RKO (cell line): ENCODE results near the gene OSMR.

Experiments used
- DNase-seq: peaks from one replicate; pipeline ENCODE4 v3.0.0-alpha.2; 2016; ENCODE audit warnings: low spot score

Gene OSMR

GRCh38 chr5:38871790-38872551 lies 26.2 kb downstream of the OSMR start:
- peak; percentile 98 for DNase-seq

DNA sequence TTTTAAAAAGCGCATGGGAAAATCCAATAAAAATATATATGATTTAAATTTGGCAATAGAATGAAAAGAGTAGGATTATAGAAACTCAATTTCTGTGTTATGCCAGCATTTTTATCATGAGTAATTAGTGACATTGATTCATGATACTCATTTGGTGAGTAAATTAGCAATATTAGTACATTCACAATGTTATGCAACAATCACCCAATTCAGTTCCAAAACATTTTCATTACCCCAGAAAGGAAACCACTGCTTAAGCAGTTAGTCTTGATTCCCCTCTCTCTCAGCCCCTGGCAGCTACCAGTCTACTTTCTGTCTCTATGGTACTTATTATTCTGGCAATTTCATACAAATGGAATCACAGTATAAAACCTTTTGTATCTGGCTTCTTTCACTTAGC lies 27.0 kb downstream of the OSMR start:
- DNase-seq = peak; percentile 12

DNA sequence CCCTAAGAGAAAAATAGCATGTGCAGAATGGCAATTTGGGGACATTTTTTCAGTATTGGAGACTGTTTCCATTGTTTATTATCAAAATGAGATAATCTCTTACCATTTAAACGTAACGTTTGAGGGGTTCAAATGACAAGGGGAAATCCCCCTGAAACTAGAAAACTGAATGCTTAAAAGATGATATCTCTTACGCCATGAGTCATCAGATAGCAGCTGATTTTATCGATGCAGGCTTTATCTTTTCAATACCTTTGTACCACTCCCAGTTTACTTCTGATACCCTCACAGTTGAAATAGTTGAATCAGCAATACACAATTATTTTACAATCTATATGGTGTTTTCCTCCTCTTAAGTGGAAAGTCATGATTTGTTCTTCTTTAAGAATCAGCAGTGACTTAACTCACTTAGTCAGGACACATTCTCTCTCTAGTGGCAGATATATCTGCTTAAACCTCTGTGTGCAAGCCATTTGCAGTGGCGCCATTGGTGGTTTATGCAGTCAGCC lies 29.2 kb downstream of the OSMR start:
- no peak for DNase-seq

DNA sequence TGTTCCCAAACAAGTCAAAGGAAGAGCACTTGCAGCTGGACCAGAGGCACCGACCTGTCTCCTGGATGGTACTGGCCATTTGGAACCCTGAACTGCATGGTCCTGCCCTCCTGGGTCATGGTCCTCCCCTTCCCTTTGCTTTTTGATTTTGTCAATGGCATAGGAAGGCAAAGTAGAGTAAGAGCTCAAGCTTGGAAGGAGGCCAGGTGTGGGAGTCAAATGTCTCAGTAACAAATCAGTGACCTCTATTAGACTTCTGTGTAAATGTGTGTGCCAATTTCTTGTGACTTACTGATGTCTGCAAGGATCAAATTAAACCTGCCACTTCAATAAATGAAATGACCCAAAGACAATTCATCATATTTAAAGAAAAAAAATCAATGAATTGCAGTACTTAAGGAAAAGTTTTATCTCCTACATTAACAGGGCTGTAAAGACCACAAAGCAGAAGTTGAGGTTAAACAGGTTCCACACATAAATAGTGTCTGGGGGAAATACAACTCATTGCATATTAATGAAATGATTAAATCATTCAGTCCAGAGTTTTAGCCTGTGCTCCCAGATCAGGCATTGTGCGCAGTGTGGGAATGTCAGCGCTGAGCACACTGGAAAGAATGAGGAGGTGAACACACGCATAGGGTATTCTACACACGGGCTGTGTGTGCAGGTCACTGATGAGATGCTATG lies 32.7 kb downstream of the OSMR start:
- no peak for DNase-seq

DNA sequence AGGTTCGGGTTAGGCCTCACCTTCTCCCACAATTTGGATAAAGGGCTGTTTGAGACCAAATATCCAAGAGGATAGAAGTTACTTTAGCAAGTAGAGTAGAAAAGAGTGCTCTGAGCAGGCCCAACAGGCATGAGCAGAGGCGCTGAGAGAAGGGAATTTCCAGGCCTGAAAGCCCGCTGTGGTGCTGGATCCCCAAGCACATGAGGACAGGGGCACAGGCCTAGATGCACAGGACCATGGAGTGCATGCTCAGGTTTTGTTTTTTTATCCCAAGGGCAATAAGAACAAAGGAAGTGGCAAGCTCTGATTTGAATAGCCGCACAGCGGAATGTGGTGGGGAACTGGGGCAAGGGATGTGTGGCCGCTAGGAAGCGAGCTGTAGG lies 33.3 kb downstream of the OSMR start:
- no peak for DNase-seq

DNA sequence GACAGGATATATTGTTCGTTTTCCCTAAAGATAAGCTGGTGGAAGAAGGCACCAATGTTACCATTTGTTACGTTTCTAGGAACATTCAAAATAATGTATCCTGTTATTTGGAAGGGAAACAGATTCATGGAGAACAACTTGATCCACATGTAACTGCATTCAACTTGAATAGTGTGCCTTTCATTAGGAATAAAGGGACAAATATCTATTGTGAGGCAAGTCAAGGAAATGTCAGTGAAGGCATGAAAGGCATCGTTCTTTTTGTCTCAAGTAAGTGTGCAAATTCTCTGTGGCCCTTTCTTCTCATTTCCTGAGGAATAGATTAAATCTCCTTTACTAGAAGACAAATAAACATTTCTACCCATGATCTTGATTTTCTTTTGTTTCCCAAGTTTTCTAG lies 38.0 kb downstream of the OSMR start:
- DNase-seq = no peak

DNA sequence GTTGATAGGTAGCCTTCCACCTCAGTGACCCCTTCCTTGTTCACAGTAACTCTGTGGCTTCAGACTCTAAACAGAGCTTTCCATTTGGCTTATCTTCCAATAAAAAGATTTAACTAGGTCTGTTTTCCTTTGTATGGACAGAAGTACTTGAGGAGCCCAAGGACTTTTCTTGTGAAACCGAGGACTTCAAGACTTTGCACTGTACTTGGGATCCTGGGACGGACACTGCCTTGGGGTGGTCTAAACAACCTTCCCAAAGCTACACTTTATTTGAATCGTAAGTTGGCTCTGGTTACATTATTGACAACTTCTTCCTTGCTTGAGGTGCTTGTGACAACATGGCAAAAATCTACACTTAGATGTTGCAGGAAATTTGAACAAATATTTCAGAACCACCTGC lies 39.4 kb downstream of the OSMR start:
- no peak for DNase-seq

- no peak for DNase-seq
Measured at GRCh38 chr5:38888041-38888440, 42.2 kb downstream of the OSMR start.

- no peak for DNase-seq
Measured at GRCh38 chr5:38889424-38889823, 43.6 kb downstream of the OSMR start.

GRCh38 chr5:38891563-38891962 lies 45.8 kb downstream of the OSMR start:
- no peak for DNase-seq

DNA sequence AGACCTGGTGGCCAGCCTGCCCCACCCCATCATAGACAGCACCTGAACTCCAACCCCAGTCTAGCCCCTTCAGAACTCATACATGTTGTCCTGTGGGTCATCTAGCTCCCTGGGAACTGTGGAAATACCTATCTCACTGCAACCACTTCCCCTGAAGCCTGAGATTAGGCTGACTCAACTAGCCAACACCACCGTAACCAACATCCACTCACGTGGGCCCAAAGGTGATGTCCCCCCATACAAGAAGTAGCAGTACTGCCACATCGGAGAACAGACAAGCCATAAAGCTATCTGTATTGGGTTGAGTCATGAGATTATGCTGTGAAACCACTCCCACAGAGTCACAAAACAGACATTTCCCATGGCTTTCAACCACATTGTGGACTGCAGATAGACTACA lies 46.6 kb downstream of the OSMR start:
- DNase-seq = no peak

- no peak for DNase-seq
Measured at GRCh38 chr5:38896760-38897159, 50.9 kb downstream of the OSMR start.

DNA sequence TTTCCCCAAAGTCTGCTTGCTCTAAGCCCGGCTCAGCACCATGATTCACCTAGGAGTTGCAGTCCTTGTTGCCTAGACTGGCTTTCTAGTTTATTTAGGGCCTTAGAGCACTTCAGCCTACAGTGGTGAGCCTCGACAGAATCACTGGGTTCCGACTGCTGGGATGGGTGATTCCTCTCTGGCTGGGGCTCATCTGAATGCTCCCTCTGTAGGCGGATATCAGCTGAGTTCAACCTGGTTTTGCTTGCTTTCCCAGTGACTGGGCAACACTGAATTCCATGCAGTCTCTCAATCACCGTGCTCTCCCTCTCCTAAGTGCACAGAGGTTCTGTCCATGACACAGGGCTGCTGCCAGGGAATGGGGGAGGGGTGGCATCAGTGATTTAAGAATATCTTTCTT lies 54.1 kb downstream of the OSMR start:
- DNase-seq = no peak

DNA sequence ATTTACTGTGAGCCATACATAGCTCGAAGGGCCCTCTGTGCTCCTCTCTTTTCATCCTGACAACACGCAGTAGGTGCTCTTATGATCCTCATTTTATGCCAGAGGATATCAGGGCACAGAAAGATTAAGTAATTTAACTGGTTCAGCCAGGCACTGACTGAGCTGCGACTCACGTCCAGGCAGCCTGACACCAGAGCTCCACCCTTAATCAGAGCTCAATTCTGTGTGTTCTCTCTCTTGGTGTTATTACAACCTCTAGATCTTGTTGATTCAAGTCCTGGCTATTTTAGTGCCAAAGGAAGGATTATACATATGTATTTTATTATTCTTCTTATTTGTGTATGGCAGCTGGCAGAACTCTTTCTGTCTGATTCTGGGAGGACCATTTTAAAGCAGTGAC lies 59.7 kb downstream of the OSMR start:
- DNase-seq = no peak

DNA sequence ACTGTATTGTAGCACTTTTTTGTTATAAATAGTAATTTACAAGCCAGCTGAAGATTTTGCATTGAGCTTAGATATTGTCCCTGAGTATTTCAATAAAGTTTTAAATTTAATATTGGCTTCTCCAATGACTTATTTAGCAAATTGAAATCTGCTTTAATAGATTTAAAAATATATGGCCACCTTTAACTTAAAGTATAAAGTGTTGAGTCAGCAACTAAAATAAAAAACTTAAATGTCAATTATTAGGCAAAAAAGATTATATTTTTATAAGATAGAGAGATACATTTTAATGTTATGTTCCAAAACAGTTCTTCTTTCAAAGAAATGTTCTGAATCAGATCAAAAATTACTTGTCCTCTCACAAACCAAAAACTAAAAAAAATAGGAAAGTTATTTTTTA lies 60.7 kb downstream of the OSMR start:
- no peak for DNase-seq

DNA sequence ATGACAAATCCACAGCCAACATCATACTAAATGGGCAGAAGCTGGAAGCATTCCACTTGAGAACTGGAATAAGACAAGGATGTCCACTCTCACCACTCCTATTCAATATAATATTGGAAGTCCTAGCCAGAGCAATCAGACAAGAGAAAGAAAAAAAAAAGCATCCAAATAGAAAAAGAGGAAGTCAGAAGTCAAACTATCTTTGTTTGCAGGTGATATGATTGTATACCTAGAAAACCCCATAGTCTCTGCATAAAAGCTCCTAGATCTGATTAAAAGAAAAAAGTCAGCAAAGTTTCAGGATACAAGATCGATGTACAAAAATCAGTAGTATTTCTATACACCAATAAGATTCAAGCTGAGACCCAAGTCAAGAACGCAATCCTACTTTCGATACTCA lies 66.1 kb downstream of the OSMR start:
- no peak for DNase-seq

DNA sequence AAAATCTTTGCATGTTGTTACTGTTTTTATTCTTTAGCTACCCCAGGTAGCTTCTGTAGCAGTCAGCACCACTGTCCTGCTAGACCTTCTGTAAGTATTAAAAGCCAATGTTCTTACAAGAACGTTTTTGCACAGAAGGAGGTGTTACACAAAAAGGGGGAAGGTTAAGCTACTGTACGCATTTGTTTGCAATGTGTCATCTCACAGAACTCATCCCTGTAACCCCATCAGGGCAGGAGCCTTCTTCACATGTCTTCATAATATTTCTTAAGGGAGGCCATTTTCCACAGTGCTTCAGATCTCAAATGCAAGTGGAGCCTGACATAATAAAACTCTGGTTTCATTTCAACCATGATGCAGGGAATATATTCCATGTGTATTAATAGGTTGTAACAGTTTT lies 67.9 kb downstream of the OSMR start:
- no peak for DNase-seq

DNA sequence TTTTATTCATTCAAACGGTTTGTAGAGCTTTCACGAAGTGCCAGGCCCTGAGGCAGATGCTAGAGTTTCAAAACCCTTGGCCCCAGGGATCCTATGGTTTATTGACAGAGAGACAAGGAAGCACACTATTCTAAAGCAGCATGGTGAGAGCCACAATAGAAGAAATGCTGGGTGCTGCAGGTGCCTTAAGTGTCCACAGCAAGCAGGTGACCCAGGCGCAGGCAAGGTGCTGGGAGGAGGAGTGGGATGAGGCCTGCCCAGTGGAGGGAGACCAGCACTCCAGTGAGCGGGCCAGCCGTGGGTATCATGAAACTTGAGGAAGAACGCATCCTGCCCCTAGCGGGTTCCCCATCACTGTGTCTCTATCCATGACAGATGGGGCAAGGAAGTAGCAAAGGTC lies 71.0 kb downstream of the OSMR start:
- DNase-seq = no peak

- DNase-seq = no peak
Measured at GRCh38 chr5:38921174-38921573, 75.4 kb downstream of the OSMR start.

DNA sequence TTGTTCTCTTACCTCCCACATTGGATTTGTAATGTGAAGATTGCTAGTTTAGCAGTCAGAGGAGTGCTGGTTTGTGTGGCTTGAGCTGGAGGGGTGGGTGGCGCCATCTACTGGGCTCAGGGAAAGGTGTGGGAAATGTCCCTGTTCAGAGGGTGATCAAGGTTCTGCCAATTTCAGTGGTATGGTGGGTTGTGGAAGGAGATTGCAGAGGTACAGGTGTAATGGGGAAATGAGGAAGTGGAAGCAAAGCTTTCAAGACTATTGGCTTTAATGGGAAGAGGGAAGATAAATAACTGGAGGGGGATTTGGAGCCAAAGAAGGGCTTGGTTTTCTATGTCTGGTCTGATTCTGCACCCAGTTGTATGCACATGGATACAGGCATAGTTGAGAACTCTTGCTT lies 76.4 kb downstream of the OSMR start:
- no peak for DNase-seq

GRCh38 chr5:38923661-38924451 lies 78.0 kb downstream of the OSMR start:
- no peak for DNase-seq

GRCh38 chr5:38925154-38925925 lies 79.5 kb downstream of the OSMR start:
- DNase-seq = no peak
